Kidney (tissue), 14 donors: ENCODE results near the gene INO80B. TPM values are rescaled to one million over a fixed set of nuclear protein-coding genes. Genes with fewer than 3 reads are reported as not detected.

ENCODE experiments used
- DNase-seq, 5 donors: peaks; one replicate each; pipeline ENCODE4 v3.0.0-alpha.2; 2013 to 2020
- FAIRE-seq: peaks from 2 replicates; lab custom pipeline; 2012; peaks lifted over from hg19 to GRCh38; lab: Jason Lieb, UNC
- H3K27ac ChIP-seq, 2 donors: one replicate each; pipeline ENCODE4 v1.7.0; 2013; ENCODE audit warnings: low read depth in 2 of 2, low read length in 2 of 2, inconsistent platforms in 1 of 2
- H3K27me3 ChIP-seq: one replicate; pipeline ENCODE4 v1.7.1; 2013; ENCODE audit warnings: low read length, inconsistent platforms; ENCODE audit not compliant: control insufficient read depth, insufficient read depth
- H3K36me3 ChIP-seq, 3 donors: one replicate each; pipeline versions ENCODE4 v1.7.0 to v1.7.1; 2013; ENCODE audit warnings: low read length in 3 of 3, control low read depth in 1 of 3, inconsistent platforms in 1 of 3; ENCODE audit not compliant: insufficient read depth in 3 of 3, control insufficient read depth in 2 of 3
- H3K4me1 ChIP-seq, 3 donors: one replicate each; pipeline versions ENCODE4 v1.7.0 to v1.7.1; 2013; ENCODE audit warnings: low read length in 3 of 3, inconsistent platforms in 1 of 3, low read depth in 1 of 3; ENCODE audit not compliant: control insufficient read depth in 2 of 3, insufficient read depth in 2 of 3
- H3K4me3 ChIP-seq, 3 donors: one replicate each; pipeline versions ENCODE4 v1.7.0 to v1.8.1; 2013; ENCODE audit warnings: low read length in 3 of 3, control low read depth in 1 of 3, inconsistent platforms in 1 of 3
- H3K9ac ChIP-seq, 3 donors: one replicate each; pipeline versions ENCODE4 v1.7.0 to v1.7.1; 2013; ENCODE audit warnings: low read length in 3 of 3, control low read depth in 1 of 3, inconsistent platforms in 1 of 3
- H3K9me3 ChIP-seq, 3 donors: one replicate each; pipeline versions ENCODE4 v1.7.0 to v1.7.1; 2013; ENCODE audit warnings: low read length in 3 of 3, control low read depth in 1 of 3, inconsistent platforms in 1 of 3; ENCODE audit not compliant: control insufficient read depth in 2 of 3, insufficient read depth in 1 of 3
- CTCF ChIP-seq: IDR thresholded peaks from 3 replicates; pipeline ENCODE4 v1.5.1; 2012; ENCODE audit warnings: mild to moderate bottlenecking, moderate library complexity, borderline replicate concordance; ENCODE audit not compliant: insufficient read depth; ENCODE audit errors: extremely low read depth
- intact Hi-C: fragments of 100-400 bp; cut with DNase I; formaldehyde crosslinking; loops from one replicate; pipeline ENCODE4 v1.11.1; 2022
- polyA plus RNA-seq: library from polyadenylated mRNA; stranded (reverse); fragments of 350-450 nt; fragmentation: Illumina TruSeq; extraction: RNeasy Lipid Tissue Mini Kit (QIAGEN cat#74804); gene quantifications from one replicate; pipeline ENCODE4 v1.2.3, GENCODE V29; 2014; ENCODE audit warnings: low read depth, low replicate concordance; ENCODE audit not compliant: insufficient read depth
- total RNA-seq: library from RNA; stranded (reverse); fragmentation: NEBNext Ultra II Directional; extraction: Animal tissue kit (Norgen Biotek cat#: 25700); gene quantifications from one replicate; pipeline ENCODE4 v1.2.1, GENCODE V29; 2021
- donor health status: control.
- donor health status: control.
- donor health status: control.
- donor health status: control.
- donor health status: control.
- donor health status: DM: yes; HTN: yes; CAD: no.
- donor health status: Normal renal cell carcinoma (clear cell type).

Gene INO80B
- total and polyA plus RNA-seq, 2 donors from 2014 or later: 37.0 to 44.2 TPM

- no peak overlapping the region for H3K4me3 ChIP-seq
- no peak overlapping the region for H3K9ac ChIP-seq
- H3K9me3 ChIP-seq: no peaks in the 10 kb centered on the region
- FAIRE-seq (no peak), DNase-seq (no peak)
- H3K4me1 ChIP-seq: peaks cover 0 to 13% (median 6%) of the 10 kb centered on the region in 3 donors
- intact Hi-C loops: loop anchor here (5.0 kb wide), 1 partner anchor 101 kb away; no protein-coding TSS in a partner anchor
- TF ChIP-seq CTCF: no peak
- peaks cover 0 to 13% (median 11%) of the 10 kb centered on the region in 3 donors for H3K36me3 ChIP-seq
- H3K27ac ChIP-seq: no peak overlapping the region
- no peaks in the 10 kb centered on the region for H3K27me3 ChIP-seq
These were observed 31.3 kb downstream of the INO80B start for GRCh38 chr2:74486141-74486540.

- DNase-seq: no peak
- intact Hi-C loops: loop anchor here (5.0 kb wide), 1 partner anchor 98 kb away; no protein-coding TSS in a partner anchor
These were observed 34.0 kb downstream of the INO80B start for GRCh38 chr2:74488643-74489481.

GRCh38 chr2:74489906-74490305, 35.0 kb downstream of the INO80B start:
- no peak for TF ChIP-seq CTCF
- DNase-seq (no peak), FAIRE-seq (no peak)
- Histone ChIP-seq H3K27me3 (no peaks in the 10 kb centered on the region), H3K4me3 (no peak overlapping the region), H3K9me3 (no peaks in the 10 kb centered on the region), H3K9ac (no peak overlapping the region), H3K4me1 (no peaks in the 10 kb centered on the region), H3K36me3 (peaks cover 0 to 30% (median 28%) of the 10 kb centered on the region in 3 donors), H3K27ac (no peak overlapping the region)
- intact Hi-C loops: loop anchor here (5.0 kb wide), 1 partner anchor 97 kb away; no protein-coding TSS in a partner anchor

More at GRCh38 chr2:74488643-74489481, 34.0 kb downstream of the INO80B start:
- Histone ChIP-seq H3K9ac (no peak overlapping the region), H3K36me3 (peaks cover 0 to 30% (median 28%) of the 10 kb centered on the region in 3 donors), H3K9me3 (no peaks in the 10 kb centered on the region), H3K27ac (no peak overlapping the region), H3K4me1 (no peaks in the 10 kb centered on the region), H3K27me3 (no peaks in the 10 kb centered on the region), H3K4me3 (no peak overlapping the region)
- TF ChIP-seq CTCF: no peak
- no peak for FAIRE-seq
